Forelimb muscle (tissue), 1 donor: Measurements from ENCODE around the gene SH2D1B. TPM values are rescaled to one million over a fixed set of nuclear protein-coding genes. Genes with fewer than 3 reads are reported as not detected.
"Not testable (repeated sequence)": the region's sequence is repeated elsewhere in the genome, so short reads cannot be mapped to it uniquely, and the experiment has no call there.

Experiments used
- DNase-seq: peaks from one replicate; pipeline ENCODE4 v3.0.0-alpha.2; 2013; ENCODE audit warnings: low read depth
- polyA plus RNA-seq: library from polyadenylated mRNA; unstranded; fragments of 120-200 nt; gene quantifications from one replicate; pipeline ENCODE4 v1.2.1, GENCODE V29; 2013; ENCODE audit not compliant: insufficient read length

SH2D1B gene
- polyA plus RNA-seq, 1 donor, result 0.71 TPM

DNA sequence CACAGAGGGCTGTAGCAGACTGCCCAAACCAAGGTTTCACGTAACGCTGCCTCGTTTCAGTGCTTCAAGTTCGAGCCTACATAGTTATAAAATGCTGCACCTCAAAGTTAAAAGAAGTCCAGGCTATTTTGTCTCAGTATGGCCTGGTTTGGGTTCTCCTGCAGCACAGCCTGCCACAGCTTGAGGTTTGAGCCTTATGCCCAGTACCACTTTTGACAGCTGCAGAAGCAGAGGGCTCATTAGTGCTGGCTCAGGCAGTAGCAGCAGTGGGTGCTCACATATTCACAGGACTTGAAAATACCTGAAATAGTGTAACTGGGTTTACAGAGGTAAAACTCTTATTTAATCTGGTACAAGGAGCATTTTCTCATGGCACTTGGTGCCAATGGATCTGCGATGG lies 50.6 kb downstream of the SH2D1B start:
- DNase-seq, result no peak

DNA sequence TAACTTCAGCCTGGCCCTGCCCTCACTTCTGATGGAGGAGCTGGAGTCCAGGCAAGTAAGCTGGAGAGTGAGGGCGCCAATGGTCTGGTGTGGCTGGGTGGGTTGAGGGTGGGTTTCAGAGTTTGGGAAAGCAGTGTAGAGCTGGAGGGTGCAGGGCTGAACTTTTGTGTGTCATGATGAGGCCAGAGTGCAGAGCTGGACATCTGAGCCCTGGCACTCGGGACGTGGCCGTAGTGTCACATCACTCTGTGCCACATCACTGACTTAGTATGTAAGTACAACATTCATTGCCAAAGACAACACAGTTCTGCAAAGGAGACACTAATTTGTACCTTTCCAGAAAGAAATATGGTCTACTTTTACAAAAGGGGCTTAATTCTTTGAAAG lies 51.1 kb downstream of the SH2D1B start:
- DNase-seq, result no peak

DNA sequence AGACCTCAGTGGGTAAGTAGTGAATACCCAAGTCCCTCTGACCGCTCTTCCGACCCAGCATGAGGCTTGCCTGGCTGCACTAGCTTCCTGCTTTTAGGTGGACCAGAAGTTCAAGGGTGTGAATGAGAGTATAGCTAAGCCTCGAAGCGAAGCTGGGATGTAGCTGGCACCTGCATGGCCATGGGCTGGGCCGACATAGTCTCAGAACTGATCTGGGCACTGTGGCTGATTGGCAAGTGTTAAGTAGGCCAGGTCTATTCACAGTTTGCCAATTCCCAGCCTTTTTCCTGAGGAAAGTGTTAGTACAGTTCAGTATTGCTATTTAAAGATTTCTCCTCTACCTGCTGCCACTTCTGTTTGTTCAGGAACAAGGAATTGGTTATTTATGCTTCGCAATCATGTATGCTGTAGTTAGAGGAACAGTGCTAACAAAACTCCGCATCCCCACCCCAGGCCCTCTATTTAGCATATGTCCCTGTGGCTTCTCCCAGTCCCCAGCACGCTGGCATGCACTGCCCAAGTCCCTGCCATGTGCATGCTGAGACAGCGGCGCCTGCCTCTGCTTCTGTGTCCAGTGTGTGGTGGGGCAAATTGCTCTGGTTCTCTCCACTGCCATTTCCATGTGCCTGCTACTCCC lies 51.6 kb downstream of the SH2D1B start:
- DNase-seq, result no peak

DNA sequence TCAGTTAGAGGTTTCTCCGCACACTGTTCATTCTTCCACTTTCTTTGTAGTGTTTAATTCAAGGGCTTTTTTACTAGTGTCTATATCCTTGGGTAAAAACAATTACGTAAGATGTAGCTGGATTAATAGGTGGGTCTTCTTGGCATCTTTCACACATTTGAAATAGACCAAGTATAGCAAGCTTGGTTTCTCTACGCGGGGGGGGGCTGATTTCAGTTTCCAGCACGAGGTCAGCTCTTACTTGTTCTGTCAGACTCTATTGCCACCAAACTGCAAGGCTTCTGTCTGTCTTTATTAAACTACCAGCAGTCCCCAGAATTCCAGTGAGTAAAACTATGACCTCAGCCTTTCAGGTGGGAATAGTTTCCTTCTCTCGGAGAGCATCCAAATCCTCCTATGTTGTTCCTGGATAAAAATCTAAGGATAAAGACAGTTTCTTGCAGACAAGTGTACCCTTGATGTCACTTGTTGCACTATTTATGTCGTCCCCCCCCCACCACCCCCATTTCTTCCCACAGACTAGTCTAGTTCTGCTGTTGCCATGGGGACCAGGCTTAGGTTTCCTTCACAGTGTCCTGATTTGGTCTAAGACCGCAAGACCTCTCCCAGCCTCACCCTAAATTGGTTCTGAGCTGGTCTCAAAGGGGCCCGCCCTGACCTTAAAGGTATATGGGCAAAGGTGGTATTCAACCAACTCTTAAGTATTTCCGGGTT lies 52.3 kb downstream of the SH2D1B start:
- no peak for DNase-seq

DNA sequence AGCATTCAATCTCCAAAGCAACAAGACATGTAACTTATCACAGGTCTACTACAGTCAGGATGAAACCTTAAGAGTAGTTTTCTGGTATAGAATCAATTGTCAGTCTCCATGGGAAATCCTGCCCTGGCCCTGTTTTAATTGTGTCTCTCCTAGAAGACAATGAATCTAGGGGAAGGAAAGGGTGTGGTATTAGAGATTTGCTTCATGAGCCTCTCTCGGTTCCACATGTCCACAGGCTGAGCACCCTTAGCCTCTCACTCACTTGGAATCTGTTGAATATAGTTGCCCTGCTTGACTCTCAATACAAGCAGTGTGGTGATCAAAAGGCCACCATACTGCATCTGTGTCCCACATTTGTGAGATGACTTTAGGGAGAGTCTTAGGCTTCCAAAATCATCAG lies 53.0 kb downstream of the SH2D1B start:
- DNase-seq, result no peak

DNA sequence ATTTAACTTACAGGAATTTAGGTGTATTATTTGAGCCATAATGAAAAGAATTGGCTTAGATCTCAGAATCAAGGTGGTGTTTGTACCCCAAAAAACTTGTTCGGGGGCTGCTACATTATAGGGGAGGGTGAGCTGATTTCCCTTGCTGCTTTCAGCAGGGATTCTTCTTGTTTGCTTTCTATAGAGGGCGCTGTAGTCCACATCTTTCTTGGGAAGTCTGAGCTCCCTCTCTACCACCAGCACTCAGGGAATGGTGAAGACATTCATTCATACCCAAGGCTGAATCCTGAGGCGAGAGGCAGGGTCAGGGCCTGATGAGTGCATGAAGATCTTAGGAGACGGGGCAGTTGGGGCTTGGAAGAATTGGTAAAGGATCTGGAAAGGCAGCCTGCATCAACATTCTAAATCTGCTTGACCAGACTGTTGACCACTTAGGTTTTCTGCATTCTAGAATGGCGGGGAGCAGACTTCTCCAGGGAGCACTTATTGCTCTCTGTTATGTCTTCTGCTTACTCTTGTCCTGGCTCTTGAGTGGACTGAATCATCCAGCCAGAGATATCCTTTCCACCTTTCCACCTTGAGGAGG lies 54.2 kb downstream of the SH2D1B start:
- no peak for DNase-seq

DNA sequence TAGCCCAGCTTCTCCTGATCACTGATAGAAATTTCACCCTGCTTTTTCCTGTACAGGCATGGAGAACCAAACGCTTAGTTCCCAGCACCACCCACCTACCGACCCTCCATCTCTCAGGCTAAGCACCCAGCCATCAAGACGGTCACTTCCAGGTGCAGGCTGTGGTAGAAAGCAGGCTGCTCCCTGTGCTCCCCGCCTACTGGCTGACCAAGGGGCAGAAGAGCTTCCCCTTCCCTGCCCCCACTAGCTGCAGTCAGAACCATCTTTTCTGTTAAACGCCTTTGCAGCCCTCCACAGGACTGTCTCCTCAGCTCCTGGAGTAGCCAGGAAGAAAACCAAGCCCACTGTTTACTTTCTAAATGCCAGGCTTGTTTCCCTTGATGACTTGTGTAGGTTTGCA lies 58.2 kb downstream of the SH2D1B start:
- no peak for DNase-seq

DNA sequence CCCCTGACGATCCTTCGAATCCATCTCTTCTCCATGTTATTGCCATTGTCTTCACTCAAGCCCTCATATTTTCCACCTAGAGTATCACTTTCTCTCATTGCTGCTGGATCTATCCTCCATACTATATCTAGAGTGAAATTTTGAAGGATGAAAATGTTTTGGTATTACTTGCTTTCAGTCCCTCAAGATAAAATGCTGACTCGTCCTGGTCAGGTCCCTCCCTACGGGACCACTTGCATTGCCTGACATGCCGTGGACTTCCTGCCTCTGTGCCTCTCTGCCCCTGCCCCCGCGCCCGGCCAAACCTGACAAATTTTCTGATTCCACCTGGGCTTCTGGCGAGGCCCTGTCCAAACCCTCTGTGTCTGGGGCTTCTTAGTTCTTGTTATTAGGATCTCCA lies 58.9 kb downstream of the SH2D1B start:
- DNase-seq, result no peak

DNA sequence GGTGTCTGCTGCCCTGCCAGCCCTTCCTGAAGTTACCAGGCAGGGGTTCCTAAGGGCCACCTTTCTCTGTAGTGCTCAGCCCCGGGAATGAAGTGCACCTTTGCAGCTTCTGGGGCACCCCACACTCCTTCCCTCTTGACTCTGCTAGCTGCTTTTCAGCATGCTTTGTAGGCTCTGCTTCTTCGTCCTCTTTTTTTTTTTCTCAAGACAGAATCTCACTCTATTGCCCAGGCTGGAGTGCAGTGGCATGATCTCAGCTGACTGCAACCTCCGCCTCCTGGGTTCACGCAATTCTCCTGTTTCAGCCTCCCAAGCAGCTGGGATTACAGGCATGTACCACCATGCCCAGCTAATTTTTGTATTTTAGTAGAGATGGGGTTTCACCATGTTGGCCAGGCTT lies 60.1 kb downstream of the SH2D1B start:
- not testable (repeated sequence) for DNase-seq

DNA sequence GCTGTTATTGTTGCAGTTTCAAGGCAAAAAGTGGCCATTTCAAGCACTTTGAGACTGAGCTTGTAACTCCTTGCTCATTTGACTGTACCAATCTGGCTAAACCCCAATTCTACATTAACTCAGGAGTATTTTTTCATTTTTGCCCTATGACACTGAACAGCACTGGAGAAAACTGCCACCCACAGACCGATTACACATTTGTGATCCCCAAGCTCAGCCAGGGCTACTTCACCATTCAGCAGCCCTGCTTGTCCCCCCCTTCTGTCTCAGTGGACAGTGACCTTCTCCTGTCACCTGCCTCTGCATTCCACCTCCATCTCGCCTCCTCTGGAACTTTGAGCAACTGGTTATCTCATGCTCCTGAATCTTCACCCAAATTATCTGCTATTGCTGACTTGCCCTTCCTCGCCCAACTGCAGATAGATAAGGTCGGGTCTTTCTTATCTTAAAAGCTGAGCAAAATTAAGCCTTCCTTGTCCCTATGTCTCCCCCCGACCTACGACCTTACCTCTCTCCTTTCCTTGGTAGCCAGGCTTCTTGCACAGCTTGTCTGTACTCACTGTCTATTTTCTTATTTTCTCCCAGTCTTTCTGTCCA lies 60.6 kb downstream of the SH2D1B start:
- DNase-seq, result no peak

DNA sequence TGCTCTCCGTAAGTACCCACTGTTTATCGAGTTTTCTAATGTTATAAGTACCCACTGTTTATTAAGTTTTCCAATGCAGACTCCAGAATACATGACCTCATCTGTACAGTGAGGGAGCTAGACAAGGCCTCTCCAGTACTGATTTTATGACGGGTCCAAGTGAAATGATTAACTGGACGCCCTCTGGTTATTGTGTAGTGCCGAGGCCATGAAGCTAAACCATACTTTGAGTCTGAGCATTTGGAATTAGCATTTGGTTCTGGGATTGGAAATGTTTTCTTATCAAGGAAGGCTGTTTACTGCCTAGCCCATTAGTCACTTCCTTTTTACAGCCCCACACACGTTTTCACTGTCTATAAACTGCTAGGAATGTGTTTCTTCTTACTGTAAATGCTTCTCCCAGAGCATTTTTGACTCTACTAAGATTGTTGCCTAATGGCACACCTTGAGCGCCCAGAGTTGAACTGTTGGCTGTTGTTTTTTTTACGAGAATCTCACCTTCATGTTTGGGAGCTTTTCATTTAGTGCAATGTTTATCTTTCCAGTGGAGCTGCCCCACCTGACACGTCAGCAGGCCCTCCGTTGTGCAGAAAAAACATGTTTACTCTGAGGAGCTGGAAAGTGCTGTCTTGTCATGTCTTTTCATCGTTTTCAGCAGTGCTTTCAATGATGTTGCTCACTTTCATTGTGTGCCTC lies 62.2 kb downstream of the SH2D1B start:
- no peak for DNase-seq

DNA sequence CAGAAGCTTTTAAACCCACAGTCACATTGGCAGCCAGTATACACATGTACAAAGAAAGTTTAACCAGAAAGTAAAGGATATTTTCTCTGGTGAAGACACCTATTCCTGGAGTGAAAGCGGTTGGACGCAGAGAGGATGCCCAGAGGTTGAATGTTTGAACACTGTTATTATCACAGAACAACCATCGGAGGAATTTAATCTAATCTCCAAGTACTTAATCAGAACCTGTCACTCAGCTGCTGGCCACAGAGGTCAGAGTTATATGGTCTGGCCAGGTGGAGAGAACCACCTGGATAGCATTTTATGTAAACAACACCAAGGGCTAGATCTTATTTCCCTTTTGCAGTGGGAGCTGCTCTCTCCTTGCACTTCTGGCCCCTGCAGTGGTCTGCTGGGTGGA lies 64.7 kb downstream of the SH2D1B start:
- DNase-seq, result no peak

Other genes with a start within 250 kb of the SH2D1B start
- gene SPATA46, start 35.3 kb downstream of the SH2D1B start, polyA plus RNA-seq, result 0.13 TPM
- gene C1orf226, start 30.4 kb downstream of the SH2D1B start, polyA plus RNA-seq, result 0.72 TPM
- 28.0 TPM for gene UHMK1, start 85.7 kb upstream of the SH2D1B start, polyA plus RNA-seq
- gene UAP1, start 149.6 kb upstream of the SH2D1B start, polyA plus RNA-seq, result 29.2 TPM
- gene DDR2, start 220.3 kb upstream of the SH2D1B start, polyA plus RNA-seq, result 37.6 TPM